SK-N-SH treated with all-trans-retinoic acid at 6 μM for 48 hours (cell line): ENCODE data around the gene ECEL1.

Experiments
- ATAC-seq: fragments of 200-7000 bp; cut with Tn5 transposase; 3 replicates; pipeline ENCODE4 v1.9.1; 2020; ENCODE audit warnings: mild to moderate bottlenecking, moderate library complexity
- ARNTL ChIP-seq: fragments of 450-650 bp; formaldehyde crosslinking; IDR thresholded peaks from 2 replicates; pipeline ENCODE4 v1.5.0; 2020; ENCODE audit warnings: low read depth, mild to moderate bottlenecking, moderate library complexity, borderline replicate concordance
- BACH2 ChIP-seq: fragments of 250-450 bp; sonication (Bioruptor Pico); IDR thresholded peaks from 2 replicates; pipeline ENCODE4 v1.9.0; 2021; ENCODE audit warnings: mild to moderate bottlenecking, borderline replicate concordance
- CREB5 ChIP-seq: fragments of 250-450 bp; sonication (Bioruptor Pico); IDR thresholded peaks from 2 replicates; pipeline ENCODE4 v1.5.1; 2020; ENCODE audit warnings: low read depth, mild to moderate bottlenecking, moderate library complexity
- CSDC2 ChIP-seq: fragments of 250-450 bp; sonication (Bioruptor Pico); IDR thresholded peaks from 2 replicates; pipeline ENCODE4 v1.5.0; 2020; ENCODE audit warnings: mild to moderate bottlenecking, moderate library complexity
- CSRNP3 ChIP-seq: fragments of 250-450 bp; sonication (Bioruptor Pico); IDR thresholded peaks from 2 replicates; pipeline ENCODE4 v1.5.1; 2021; ENCODE audit warnings: mild to moderate bottlenecking, moderate library complexity
- ESRRG ChIP-seq: fragments of 250-450 bp; sonication (Bioruptor Pico); IDR thresholded peaks from 2 replicates; pipeline ENCODE4 v1.6.1; 2021; ENCODE audit warnings: mild to moderate bottlenecking
- GLIS3 ChIP-seq: fragments of 250-450 bp; sonication (Bioruptor Pico); IDR thresholded peaks from 2 replicates; pipeline ENCODE4 v1.5.0; 2020; ENCODE audit warnings: mild to moderate bottlenecking, moderate library complexity
- ISL1 ChIP-seq: fragments of 250-450 bp; sonication (Bioruptor Pico); IDR thresholded peaks from 2 replicates; pipeline ENCODE4 v2.1.2; 2022; ENCODE audit warnings: mild to moderate bottlenecking, moderate library complexity
- OSR1 ChIP-seq: fragments of 250-450 bp; sonication (Bioruptor Pico); IDR thresholded peaks from 2 replicates; pipeline ENCODE4 v1.8.0; 2022; ENCODE audit warnings: moderate library complexity, mild to moderate bottlenecking, inconsistent platforms
- PATZ1 ChIP-seq: fragments of 250-450 bp; sonication (Bioruptor Pico); IDR thresholded peaks from 2 replicates; pipeline ENCODE4 v1.8.0; 2020; ENCODE audit warnings: mild to moderate bottlenecking, moderate library complexity, borderline replicate concordance
- POU6F1 ChIP-seq: fragments of 250-450 bp; sonication (Bioruptor Pico); IDR thresholded peaks from 2 replicates; pipeline ENCODE4 v1.8.0; 2021; ENCODE audit warnings: low read depth, mild to moderate bottlenecking, moderate library complexity, borderline replicate concordance
- PPARA ChIP-seq: fragments of 250-450 bp; sonication (Bioruptor Pico); IDR thresholded peaks from 2 replicates; pipeline ENCODE4 v1.5.0; 2020; ENCODE audit warnings: mild to moderate bottlenecking, borderline replicate concordance
- RARB ChIP-seq: fragments of 250-450 bp; sonication (Bioruptor Pico); IDR thresholded peaks from 2 replicates; pipeline ENCODE4 v1.8.0; 2021; ENCODE audit warnings: mild to moderate bottlenecking, moderate library complexity
- SNAI2 ChIP-seq: fragments of 250-450 bp; sonication (Bioruptor Pico); IDR thresholded peaks from 2 replicates; pipeline ENCODE4 v1.5.0; 2020; ENCODE audit warnings: mild to moderate bottlenecking, moderate library complexity
- TOX ChIP-seq: fragments of 250-450 bp; sonication (Bioruptor Pico); IDR thresholded peaks from 2 replicates; pipeline ENCODE4 v1.8.0; 2021; ENCODE audit warnings: mild to moderate bottlenecking, moderate library complexity, borderline replicate concordance
- ZC3H10 ChIP-seq: fragments of 250-450 bp; sonication (Bioruptor Pico); IDR thresholded peaks from 2 replicates; pipeline ENCODE4 v1.5.1; 2021; ENCODE audit warnings: mild to moderate bottlenecking, moderate library complexity
- ZFP3 ChIP-seq: fragments of 250-450 bp; sonication (Bioruptor Pico); IDR thresholded peaks from 2 replicates; pipeline ENCODE4 v1.5.0; 2020; ENCODE audit warnings: mild to moderate bottlenecking, moderate library complexity
- ZFP30 ChIP-seq: fragments of 450-650 bp; formaldehyde crosslinking; IDR thresholded peaks from 2 replicates; pipeline ENCODE4 v1.5.0; 2022; ENCODE audit warnings: mild to moderate bottlenecking, moderate library complexity
- ZNF565 ChIP-seq: fragments of 450-650 bp; formaldehyde crosslinking; conservative IDR thresholded peaks from 2 replicates; pipeline ENCODE4 v1.5.0; 2020; ENCODE audit warnings: low read depth, mild to moderate bottlenecking, moderate library complexity
- ZNF70 ChIP-seq: fragments of 450-650 bp; formaldehyde crosslinking; IDR thresholded peaks from 2 replicates; pipeline ENCODE4 v1.5.0; 2020; ENCODE audit warnings: mild to moderate bottlenecking, moderate library complexity

Gene ECEL1

GRCh38 chr2:232485348-232485756, 2.3 kb downstream of the ECEL1 start:
- no peak for TF ChIP-seq ZNF565 (CRISPR knock-in tag)
- no peak for TF ChIP-seq ZNF70
- no peak for TF ChIP-seq GLIS3 (CRISPR knock-in tag)
- TF ChIP-seq CSDC2 (CRISPR knock-in tag): no peak
- no peak for TF ChIP-seq ZC3H10 (CRISPR knock-in tag)
- TF ChIP-seq ARNTL (CRISPR knock-in tag): no peak
- no peak for TF ChIP-seq RARB
- TF ChIP-seq ZFP30 (CRISPR knock-in tag): no peak
- TF ChIP-seq POU6F1: no peak
- TF ChIP-seq ZFP3 (CRISPR knock-in tag): no peak
- no peak for TF ChIP-seq CREB5 (CRISPR knock-in tag)
- no peak for TF ChIP-seq ESRRG (CRISPR knock-in tag)
- TF ChIP-seq ISL1: no peak
- no peak for TF ChIP-seq BACH2 (CRISPR knock-in tag)
- TF ChIP-seq PATZ1 (CRISPR knock-in tag): no peak
- no peak for TF ChIP-seq OSR1 (CRISPR knock-in tag)
- no peak for TF ChIP-seq TOX

GRCh38 chr2:232484628-232485347, 2.8 kb downstream of the ECEL1 start:
- ATAC-seq: no peak
- TF ChIP-seq SNAI2 (CRISPR knock-in tag) (no peak), CSDC2 (CRISPR knock-in tag) (no peak), ISL1 (no peak), PPARA (CRISPR knock-in tag) (no peak), CSRNP3 (CRISPR knock-in tag) (no peak), ESRRG (CRISPR knock-in tag) (no peak), RARB (no peak), GLIS3 (CRISPR knock-in tag) (no peak), PATZ1 (CRISPR knock-in tag) (no peak), POU6F1 (no peak), ZNF565 (CRISPR knock-in tag) (no peak), CREB5 (CRISPR knock-in tag) (no peak), ZC3H10 (CRISPR knock-in tag) (no peak), TOX (no peak), ZFP3 (CRISPR knock-in tag) (no peak), ZFP30 (CRISPR knock-in tag) (no peak), ARNTL (CRISPR knock-in tag) (no peak), BACH2 (CRISPR knock-in tag) (no peak)

More at GRCh38 chr2:232485348-232485756, 2.3 kb downstream of the ECEL1 start:
- no peak for ATAC-seq
